HUES48 (cell line): ENCODE data around the gene KRT17.
"Not testable (repeated sequence)": the region's sequence is repeated elsewhere in the genome, so short reads cannot be mapped to it uniquely, and the experiment has no call there.

ENCODE experiments used
- H3K27ac ChIP-seq: one replicate; pipeline ENCODE4 v1.7.0; 2013; ENCODE audit warnings: low read depth, low read length, inconsistent platforms
- H3K27me3 ChIP-seq: 2 replicates; pipeline ENCODE4 v1.6.1; 2013; ENCODE audit warnings: mild to moderate bottlenecking, low read length; ENCODE audit not compliant: control insufficient read depth, insufficient read depth
- H3K36me3 ChIP-seq: 2 replicates; pipeline ENCODE4 v1.6.1; 2013; ENCODE audit warnings: low read length; ENCODE audit not compliant: control insufficient read depth, insufficient read depth
- H3K4me1 ChIP-seq: 2 replicates; pipeline ENCODE4 v1.6.1; 2013; ENCODE audit warnings: mild to moderate bottlenecking, low read length; ENCODE audit not compliant: control insufficient read depth, insufficient read depth
- H3K4me3 ChIP-seq: 2 replicates; pipeline ENCODE4 v1.5.1; 2013; ENCODE audit warnings: mild to moderate bottlenecking, low read depth, low read length
- H3K9ac ChIP-seq: 2 replicates; pipeline ENCODE4 v1.6.1; 2013; ENCODE audit warnings: mild to moderate bottlenecking, low read depth, low read length, moderate library complexity
- H3K9me3 ChIP-seq: 2 replicates; pipeline ENCODE4 v1.6.1; 2013; ENCODE audit warnings: low read length; ENCODE audit not compliant: control insufficient read depth, insufficient read depth

KRT17 gene

GRCh38 chr17:41595585-41595984 is 28.8 kb downstream of the KRT17 start:
- no peak overlapping the region for H3K9ac ChIP-seq
- no peaks in the 10 kb centered on the region for H3K9me3 ChIP-seq
- H3K36me3 ChIP-seq: no peaks in the 10 kb centered on the region
- H3K4me1 ChIP-seq: no peaks in the 10 kb centered on the region
- no peak overlapping the region for H3K4me3 ChIP-seq
- H3K27me3 ChIP-seq: no peaks in the 10 kb centered on the region
- H3K27ac ChIP-seq: no peak overlapping the region

DNA sequence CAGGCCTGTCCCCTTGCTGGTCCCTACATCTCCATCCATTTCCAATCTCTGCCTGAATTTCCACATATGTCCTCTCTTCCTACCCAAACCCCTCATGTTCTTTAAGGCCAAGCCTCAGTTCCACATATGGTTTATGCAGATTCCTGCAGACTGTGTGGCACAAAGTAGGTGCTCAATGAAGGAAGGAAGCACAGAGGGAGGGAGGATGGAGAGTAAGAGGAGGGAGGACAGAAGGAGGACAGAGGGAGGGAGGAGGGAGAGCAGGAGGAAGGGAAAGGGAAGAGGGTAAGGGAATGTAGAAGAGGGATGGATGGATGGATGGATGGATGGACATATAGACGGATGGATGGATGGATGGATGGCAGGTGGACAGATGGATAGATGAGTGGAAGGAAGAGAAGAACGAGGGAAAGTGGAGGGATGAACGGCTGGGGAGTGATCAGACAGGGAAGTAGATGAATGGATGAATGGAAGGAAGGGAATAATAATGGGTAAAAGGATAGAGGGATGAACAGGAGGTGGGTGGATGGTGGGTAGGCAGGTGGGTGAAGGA is 29.9 kb downstream of the KRT17 start:
- Histone ChIP-seq H3K27me3 (no peaks in the 10 kb centered on the region), H3K9ac (no peak overlapping the region), H3K4me1 (no peaks in the 10 kb centered on the region)

DNA sequence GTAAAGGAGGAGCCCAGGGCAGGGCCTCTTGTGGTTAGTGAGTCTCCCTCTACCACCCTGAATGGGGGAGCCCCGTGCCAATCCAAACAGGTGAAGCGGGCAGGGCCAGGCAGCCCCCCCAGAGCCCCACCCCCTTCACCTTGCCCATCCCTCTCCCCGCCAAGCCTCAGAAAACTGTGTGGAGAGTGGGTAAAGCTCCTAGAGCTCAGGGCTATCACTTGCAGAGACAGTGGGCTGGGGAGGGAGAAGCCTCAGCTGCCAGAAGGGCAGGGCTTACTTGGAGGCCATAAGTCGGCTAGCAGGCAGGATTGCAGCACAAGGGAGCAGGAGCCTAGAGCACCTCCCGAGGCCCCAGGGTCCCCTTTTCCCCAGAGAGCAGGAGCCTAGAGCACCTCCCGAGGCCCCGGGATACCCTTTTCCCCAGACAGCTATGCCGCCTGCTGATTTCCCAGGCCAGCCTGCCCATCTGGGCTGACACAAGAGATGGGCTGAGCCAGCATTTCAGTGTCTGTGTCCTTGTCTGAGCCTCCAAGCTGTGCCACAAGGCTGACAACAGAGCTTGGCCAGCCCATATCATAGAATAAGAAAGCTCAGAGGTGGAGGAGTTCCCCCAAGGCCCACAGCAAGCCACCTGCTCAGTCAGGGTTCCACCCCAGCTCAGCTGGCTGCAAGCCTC is 30.9 kb downstream of the KRT17 start:
- Histone ChIP-seq H3K9me3 (no peaks in the 10 kb centered on the region), H3K27ac (no peak overlapping the region), H3K4me1 (no peaks in the 10 kb centered on the region), H3K27me3 (no peaks in the 10 kb centered on the region), H3K9ac (no peak overlapping the region), H3K4me3 (no peak overlapping the region), H3K36me3 (no peaks in the 10 kb centered on the region)

More for the DNA sequence above, 29.9 kb downstream of the KRT17 start:
- Histone ChIP-seq H3K4me3 (no peak overlapping the region), H3K27ac (no peak overlapping the region), H3K9me3 (no peaks in the 10 kb centered on the region), H3K36me3 (no peaks in the 10 kb centered on the region)

- no peak overlapping the region for H3K9ac ChIP-seq
- H3K4me3 ChIP-seq: no peak overlapping the region
- H3K36me3 ChIP-seq: no peaks in the 10 kb centered on the region
- no peaks in the 10 kb centered on the region for H3K27me3 ChIP-seq
- no peaks in the 10 kb centered on the region for H3K4me1 ChIP-seq
- no peak overlapping the region for H3K27ac ChIP-seq
- H3K9me3 ChIP-seq: no peaks in the 10 kb centered on the region
Observed at GRCh38 chr17:41592601-41593305, 31.6 kb downstream of the KRT17 start.

GRCh38 chr17:41589301-41589700 is 35.1 kb downstream of the KRT17 start:
- no peaks in the 10 kb centered on the region for H3K36me3 ChIP-seq
- H3K27me3 ChIP-seq: no peaks in the 10 kb centered on the region
- no peak overlapping the region for H3K27ac ChIP-seq
- H3K4me3 ChIP-seq: no peak overlapping the region
- no peak overlapping the region for H3K9ac ChIP-seq
- H3K4me1 ChIP-seq: no peaks in the 10 kb centered on the region
- no peaks in the 10 kb centered on the region for H3K9me3 ChIP-seq

DNA sequence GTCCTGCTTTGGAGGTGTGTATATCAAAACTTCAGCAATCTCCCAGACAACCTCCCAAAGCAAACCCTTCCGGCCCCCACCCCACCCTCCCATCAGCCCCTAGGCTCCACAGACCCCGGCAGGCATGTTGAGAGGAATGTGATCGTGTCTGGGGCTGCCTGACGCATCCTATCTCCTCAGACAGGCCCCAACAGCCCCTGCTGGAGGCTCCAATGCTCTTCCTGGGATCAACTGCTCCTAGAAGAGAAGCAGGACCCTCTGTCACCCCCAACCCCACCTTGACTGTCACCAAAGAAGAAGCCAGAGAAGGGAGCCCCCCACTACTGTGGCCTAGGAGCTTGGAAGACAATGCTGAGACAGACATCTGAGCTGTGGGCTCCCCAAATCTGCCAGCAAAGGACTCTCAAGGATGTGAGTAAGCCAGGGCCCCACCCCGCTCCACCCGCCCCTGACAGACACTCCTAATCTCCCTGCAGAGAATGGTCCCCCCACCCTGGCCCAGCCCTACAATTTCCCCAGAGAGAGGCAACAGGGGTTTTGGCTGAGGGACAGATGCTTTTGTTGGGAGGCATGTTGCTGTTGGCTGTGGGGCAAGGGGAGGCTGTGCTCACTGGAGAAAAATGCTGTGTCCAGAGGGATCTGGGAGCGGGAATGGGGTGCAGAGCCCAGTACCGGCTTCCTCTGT is 36.1 kb downstream of the KRT17 start:
- Histone ChIP-seq H3K36me3 (no peaks in the 10 kb centered on the region), H3K27ac (no peak overlapping the region), H3K4me1 (no peaks in the 10 kb centered on the region), H3K9ac (no peak overlapping the region), H3K4me3 (no peak overlapping the region), H3K27me3 (no peaks in the 10 kb centered on the region), H3K9me3 (no peaks in the 10 kb centered on the region)

- Histone ChIP-seq H3K27ac (no peak within 1 kb of the TSS), H3K27me3 (no peaks in the 10 kb centered on the region), H3K9me3 (no peaks in the 10 kb centered on the region), H3K4me3 (no peak within 1 kb of the TSS), H3K4me1 (no peaks in the 10 kb centered on the region), H3K36me3 (no peaks in the 10 kb centered on the region), H3K9ac (no peak within 1 kb of the TSS)
Observed at GRCh38 chr17:41586863-41587495, 37.4 kb downstream of the KRT17 start, which contains the start of gene KRT14. Gene KRT14 (minus strand): TSS chr17:41586895. CDS start chr17:41586834, 61 bp downstream.

DNA sequence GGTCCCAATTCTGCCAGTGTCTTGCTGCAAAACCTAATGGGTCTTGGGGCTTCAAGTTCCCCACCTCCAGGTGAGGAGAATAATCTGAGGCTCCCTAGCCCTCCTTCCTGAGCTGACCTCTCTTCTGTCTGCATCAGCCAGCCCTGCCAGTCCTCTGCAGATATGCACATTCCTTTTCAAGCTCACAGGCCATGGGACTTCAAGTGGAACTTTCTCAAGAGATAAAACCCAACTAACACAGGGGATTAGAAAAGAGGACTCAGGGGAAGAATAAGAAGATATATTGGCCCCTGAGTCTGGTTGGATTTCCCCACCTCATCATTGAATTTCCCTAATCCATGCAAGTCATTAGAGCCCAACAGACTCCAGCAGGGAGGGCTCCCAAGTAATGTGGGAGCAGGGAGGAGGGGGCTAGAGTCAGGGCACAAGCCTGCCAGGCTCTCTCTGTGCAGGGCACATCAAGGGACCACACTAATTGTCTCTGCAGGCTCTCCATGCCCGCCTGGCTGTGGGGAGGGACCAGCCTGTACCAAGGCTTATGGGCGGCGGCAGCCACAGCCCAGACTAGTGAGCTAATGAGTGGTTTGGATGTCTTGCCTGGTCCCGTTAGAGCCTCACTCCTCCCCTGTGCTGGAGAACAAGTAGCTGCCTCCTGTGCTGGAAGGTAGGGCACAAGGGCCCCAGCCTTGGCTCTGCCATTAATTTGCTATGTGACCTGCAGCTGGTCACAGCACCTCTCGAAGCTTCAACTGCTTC is 38.9 kb downstream of the KRT17 start:
- no peak overlapping the region for H3K4me3 ChIP-seq
- no peaks in the 10 kb centered on the region for H3K36me3 ChIP-seq
- no peaks in the 10 kb centered on the region for H3K4me1 ChIP-seq
- no peak overlapping the region for H3K27ac ChIP-seq
- no peaks in the 10 kb centered on the region; the same call in 1 of the 2 replicates for H3K27me3 ChIP-seq
- no peak overlapping the region for H3K9ac ChIP-seq
- no peaks in the 10 kb centered on the region for H3K9me3 ChIP-seq

- not testable (repeated sequence) for H3K9me3 ChIP-seq, H3K4me1 ChIP-seq, H3K9ac ChIP-seq, H3K4me3 ChIP-seq, H3K36me3 ChIP-seq, H3K27ac ChIP-seq, H3K27me3 ChIP-seq
Observed at GRCh38 chr17:41584331-41584927, 39.9 kb downstream of the KRT17 start.
